C4-2B (cell line): ENCODE measurements around the gene SREBF2.

Experiments used
- H3K27ac ChIP-seq: fragments of 450-650 bp; 2 replicates; pipeline ENCODE4 v1.5.1; 2017
- CTCF ChIP-seq: fragments of 450-650 bp; conservative IDR thresholded peaks from 2 replicates; pipeline ENCODE4 v1.5.1; 2017; ENCODE audit warnings: mild to moderate bottlenecking
- ZFX ChIP-seq: fragments of 450-650 bp; IDR thresholded peaks from 2 replicates; pipeline ENCODE4 v1.6.1; 2017

The SREBF2 gene

GRCh38 chr22:41922940-41923594 lies 90.2 kb downstream of the SREBF2 start:
- no peak overlapping the region for H3K27ac ChIP-seq
- TF ChIP-seq ZFX (no peak), CTCF (no peak)

- TF ChIP-seq ZFX (no peak), CTCF (no peak)
- H3K27ac ChIP-seq, result no peak overlapping the region
Measured at GRCh38 chr22:41923595-41924276, 90.8 kb downstream of the SREBF2 start.

DNA sequence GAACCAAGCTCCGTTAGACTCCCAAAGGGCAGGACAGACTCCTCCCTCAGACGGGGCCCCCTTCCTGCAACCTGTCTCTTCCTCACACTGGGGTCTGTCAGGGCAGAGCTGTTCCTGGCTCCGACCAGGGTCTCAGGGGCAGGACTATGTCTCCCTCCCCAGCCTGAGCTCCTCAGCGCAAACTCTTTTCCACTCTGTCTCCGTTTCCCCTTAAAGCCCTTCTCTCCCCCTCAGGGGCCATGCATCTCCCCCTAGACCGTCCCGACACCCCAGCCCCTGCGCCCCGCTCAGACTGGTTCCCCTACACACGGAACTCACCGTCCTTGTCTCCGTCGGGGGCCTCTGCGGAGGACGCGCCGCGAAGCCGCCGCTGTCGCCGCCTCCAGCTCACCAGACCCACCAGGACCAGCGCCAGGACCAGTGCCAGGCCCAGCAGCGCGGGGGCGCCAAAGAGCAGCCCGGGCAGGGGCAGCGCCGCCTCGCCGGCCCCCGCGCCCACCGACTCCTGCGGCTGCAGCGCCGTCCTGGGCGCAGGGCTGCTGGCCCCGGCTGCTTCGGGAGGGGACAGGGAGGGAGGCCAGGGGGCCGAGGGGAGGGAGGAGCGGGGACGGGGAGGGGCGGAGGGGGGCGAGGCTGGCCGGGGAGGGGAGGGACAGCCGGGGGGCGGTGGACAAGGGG lies 93.0 kb downstream of the SREBF2 start:
- no peak overlapping the region for H3K27ac ChIP-seq
- peak; percentile 94 for TF ChIP-seq CTCF
- TF ChIP-seq ZFX, result no peak

DNA sequence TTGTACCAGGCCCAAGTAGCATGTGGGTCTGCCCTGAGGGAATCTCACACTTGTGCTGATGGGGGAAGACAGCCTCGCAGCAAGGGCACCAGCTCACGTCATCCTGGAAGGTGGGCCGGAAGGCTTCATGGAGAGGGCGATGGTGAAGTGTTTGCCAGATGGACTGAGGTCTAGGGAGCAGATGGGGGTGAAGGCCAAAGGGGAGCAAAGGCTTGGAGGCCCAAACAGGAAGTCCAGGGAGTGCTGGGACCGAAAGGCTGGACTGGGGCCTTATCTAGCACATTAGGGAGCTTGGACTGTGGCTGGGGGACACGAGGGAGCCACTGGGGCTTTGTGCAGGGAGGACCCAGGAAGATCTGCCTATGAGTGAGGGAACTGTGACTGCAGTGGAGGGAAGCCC lies 94.9 kb downstream of the SREBF2 start:
- TF ChIP-seq ZFX, result no peak
- no peak for TF ChIP-seq CTCF
- no peak overlapping the region for H3K27ac ChIP-seq

GRCh38 chr22:41928593-41929417 lies 95.9 kb downstream of the SREBF2 start:
- H3K27ac ChIP-seq, result no peak overlapping the region
- TF ChIP-seq CTCF (no peak), ZFX (no peak)

DNA sequence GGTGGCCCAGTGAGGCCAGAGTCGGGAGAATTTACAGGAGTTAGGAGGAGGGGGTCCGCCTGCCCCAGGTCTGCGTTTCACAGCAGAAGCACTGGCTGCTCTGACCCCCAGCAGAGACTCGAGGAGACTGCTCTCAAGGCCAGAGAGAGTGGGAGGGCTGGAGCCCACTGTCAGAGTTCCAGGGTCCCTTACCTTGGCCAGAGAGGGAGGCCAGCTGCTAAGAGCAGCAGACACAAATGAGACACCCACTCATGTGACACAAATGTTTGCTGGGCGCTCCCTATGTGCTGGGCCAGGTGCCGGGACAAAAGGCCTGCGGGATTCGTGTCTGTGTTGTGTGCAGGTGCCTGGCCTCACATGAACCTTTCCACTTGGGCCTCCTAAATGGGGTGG lies 96.5 kb downstream of the SREBF2 start:
- no peak for TF ChIP-seq ZFX
- no peak for TF ChIP-seq CTCF
- no peak overlapping the region for H3K27ac ChIP-seq
